GM19025 (cell line): Measurements from ENCODE around the gene CACNA1F.

ENCODE experiments used
- ATAC-seq: cut with Tn5 transposase; IDR thresholded peaks from one replicate; pipeline ENCODE4 v1.9.1; 2021; ENCODE audit warnings: mild to moderate bottlenecking, low read depth, moderate library complexity; ENCODE audit not compliant: unreplicated experiment

CACNA1F gene

DNA sequence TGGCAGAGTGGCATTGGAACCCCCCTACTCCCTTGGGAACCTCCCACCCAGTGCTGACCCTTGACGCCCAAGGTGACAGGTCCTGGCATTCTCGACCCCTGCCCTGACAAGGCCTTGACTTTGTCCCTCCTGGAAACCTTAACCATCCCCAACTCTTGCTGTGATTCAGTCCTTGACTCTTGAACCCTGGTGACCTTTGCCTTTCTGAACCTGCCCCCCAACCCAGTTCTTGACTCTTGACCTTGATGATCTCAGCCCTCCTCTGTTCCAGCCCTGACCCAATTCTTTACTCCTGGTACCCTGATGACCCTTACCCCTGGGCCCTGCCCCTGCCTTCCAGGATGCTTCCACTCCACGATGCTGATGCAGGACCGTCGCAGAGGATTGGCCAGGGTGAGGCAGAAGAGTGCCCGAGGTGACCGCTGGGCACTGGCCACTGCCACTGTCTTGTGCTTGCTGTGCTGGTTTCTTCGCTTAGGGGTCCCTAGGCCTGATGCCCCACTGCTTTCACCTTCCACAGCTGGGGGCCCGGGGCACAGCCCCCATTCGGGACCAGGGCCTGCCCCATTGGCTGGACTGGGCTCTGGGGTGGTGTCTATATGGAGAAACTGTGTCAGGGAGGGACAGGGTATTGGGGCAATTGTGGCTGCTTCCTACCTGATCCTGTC, 1.7 kb downstream of the CACNA1F start:
- no peak for ATAC-seq

- ATAC-seq: peak; percentile 40
Measured at GRCh38 chrX:49230500-49231232, 2.5 kb downstream of the CACNA1F start.

- ATAC-seq: no peak
Measured at GRCh38 chrX:49228185-49228584, 5.0 kb downstream of the CACNA1F start.

GRCh38 chrX:49227726-49228125, 5.4 kb downstream of the CACNA1F start:
- no peak for ATAC-seq

- no peak for ATAC-seq
Measured at GRCh38 chrX:49226946-49227345, 6.2 kb downstream of the CACNA1F start.

GRCh38 chrX:49225858-49226257, 7.3 kb downstream of the CACNA1F start:
- no peak for ATAC-seq

- no peak for ATAC-seq
Measured at GRCh38 chrX:49221868-49222267, 11.3 kb downstream of the CACNA1F start.

DNA sequence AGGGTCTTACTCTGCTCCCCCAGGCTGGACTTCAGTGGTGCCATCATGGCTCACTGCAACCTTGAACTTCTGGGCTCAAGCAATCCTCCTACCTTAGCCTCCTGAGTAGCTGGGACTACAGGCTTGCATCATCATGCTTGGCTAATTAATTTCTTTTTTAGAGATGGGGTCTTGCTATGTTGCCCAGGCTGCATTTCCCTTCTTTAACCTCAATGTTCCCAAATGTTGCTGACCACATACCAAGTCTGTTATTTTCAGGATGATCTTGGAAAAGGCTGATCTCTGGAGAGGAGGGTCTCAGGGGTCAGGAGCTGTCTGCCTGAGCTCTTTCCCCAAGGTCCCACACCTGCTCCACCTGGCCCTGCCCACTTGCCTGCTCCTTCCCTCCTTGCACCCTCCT, 13.0 kb downstream of the CACNA1F start:
- ATAC-seq: no peak

DNA sequence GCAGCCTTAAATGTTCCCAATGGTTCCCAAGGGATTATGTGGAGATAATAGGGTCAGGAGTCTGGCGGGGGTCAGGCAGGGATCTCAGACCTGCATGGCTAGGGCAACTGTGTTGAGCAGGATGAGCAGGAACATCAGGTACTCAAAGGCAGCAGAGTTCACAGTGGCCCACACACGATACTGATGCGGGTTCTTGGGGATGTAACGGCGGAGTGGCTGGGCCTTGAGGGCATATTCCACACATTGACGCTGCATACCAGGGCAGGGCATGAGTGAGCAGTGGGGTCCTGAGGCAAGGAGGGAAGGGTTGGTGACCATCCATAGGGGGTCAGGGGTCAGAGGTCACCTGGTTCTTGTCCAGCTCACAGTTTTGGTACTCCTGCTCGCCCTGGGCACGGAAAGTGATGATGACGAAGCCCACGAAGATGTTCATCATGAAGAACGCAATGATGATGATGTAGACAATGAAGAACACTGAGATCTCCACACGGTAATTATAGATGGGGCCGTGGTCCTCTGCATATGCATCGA, 18.1 kb downstream of the CACNA1F start:
- no peak for ATAC-seq

GRCh38 chrX:49214416-49214815, 18.7 kb downstream of the CACNA1F start:
- no peak for ATAC-seq

DNA sequence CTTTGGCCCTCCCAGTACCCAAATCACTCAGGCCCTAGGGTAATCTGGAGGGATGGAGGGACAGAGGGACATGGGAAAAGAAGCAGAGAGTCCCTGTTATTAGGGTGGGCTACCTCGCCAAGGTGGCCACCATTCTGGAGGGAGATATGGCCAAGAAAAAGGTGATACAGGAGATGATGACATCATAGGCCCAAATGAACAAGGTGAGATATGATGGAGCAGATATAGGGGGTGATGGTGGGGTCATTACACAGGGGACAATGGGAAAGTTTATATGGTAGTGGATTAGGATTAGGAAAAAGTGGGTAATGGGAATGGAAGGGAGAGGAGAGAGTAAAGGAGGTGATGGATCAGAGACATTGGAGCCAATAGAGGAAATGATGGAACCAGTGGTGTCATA, 20.3 kb downstream of the CACNA1F start:
- no peak for ATAC-seq

- no peak for ATAC-seq
Measured at GRCh38 chrX:49212209-49212608, 20.9 kb downstream of the CACNA1F start.

DNA sequence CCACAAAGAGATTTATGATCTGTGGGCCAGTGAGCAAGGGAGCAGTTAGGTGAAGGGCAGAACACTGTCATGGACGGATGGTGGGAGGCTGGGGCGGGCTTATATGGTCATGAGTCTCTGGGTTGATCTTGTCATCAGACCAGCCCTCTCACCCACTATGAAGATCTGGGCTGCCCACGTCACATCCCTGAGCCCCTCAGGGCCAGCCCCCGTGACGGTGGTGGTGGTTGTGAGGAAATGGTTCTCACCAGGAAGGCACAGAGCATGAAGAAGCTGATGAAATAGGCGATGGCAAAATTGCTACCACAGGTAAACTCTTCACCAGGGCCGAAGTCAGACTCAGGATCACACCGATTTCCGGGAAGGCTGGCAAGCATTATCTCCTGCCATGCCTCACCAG, 22.1 kb downstream of the CACNA1F start:
- ATAC-seq: no peak

DNA sequence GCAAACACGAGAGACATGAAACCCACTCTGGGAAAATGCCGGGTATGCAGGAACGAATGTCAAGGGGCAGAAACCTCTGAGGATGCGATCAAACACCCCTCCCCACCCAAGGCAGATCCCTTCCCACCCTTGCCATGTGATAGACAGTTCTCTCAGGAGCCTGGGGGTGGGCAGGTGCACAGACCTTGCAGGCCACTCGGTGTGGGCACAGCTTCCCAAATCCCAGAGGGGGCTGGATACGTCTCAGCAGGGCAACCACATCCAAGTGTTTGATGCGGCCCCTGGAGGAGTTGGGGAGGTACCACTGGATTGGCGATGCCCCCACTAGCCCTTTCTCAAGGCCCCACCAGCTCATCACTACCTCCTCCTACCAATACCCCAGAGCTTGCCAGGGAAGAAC, 22.7 kb downstream of the CACNA1F start:
- no peak for ATAC-seq

- no peak for ATAC-seq
Measured at GRCh38 chrX:49209434-49210251, 23.5 kb downstream of the CACNA1F start.

DNA sequence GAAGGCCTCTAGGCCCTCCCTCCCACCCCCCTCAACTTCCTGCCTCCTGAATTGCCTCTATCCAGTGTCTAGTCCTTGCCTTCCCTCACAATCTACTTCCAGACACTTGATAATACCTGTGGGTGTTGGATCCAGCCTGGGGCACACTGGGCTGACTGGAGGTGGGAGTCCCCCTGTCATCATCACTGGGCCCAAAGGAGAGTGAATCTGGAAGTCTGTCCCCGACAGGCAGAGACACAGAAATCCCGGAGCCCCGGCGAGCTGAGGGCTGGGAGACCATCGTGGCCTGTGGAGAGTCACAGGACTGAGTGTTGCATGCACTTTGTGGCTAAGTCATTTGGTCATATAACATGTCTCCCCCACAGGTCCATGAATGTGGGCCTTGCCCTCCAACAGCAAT, 24.7 kb downstream of the CACNA1F start:
- ATAC-seq: no peak

- no peak for ATAC-seq
Measured at GRCh38 chrX:49206543-49206942, 26.6 kb downstream of the CACNA1F start.

DNA sequence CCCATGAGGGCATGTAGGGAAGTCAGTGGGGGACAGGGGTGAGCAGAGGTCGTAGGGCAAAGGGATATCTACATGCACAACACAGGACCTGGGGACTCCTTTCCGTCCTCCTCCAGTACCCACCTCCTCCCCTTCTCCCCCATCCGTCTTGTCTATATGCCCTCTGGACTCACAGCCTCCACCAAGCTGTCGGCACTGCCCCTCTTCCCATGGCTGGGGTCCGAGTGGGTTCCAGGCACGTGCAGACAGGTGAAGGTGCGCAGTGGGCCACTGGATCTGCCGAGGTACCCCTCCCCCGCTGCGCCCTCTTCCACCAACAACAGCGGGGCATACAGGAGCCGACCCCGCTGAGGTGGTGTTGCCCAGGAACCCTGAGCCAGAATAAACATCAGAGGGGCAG, 27.7 kb downstream of the CACNA1F start:
- ATAC-seq: no peak

GRCh38 chrX:49204709-49205108, 28.4 kb downstream of the CACNA1F start:
- ATAC-seq: no peak

- no peak for ATAC-seq
Measured at GRCh38 chrX:49204017-49204416, 29.1 kb downstream of the CACNA1F start.

- ATAC-seq: no peak
Measured at GRCh38 chrX:49203536-49203935, 29.6 kb downstream of the CACNA1F start.
